IMR-90 (cell line): ENCODE results near the gene HDGFL2.

ENCODE experiments used
- BHLHE40 ChIP-seq: fragments of 150-350 bp; IDR thresholded peaks from 2 replicates; pipeline ENCODE4 v1.6.1; 2016; ENCODE audit warnings: mild to moderate bottlenecking, low read depth, low read length
- CEBPB ChIP-seq: IDR thresholded peaks from 2 replicates; pipeline ENCODE4 v1.6.1; 2012; ENCODE audit warnings: low read depth, low read length, improper control_type of control experiment
- CTCF ChIP-seq: conservative IDR thresholded peaks from 2 replicates; pipeline ENCODE4 v1.5.1; 2012; ENCODE audit warnings: mild to moderate bottlenecking, low read depth, low read length, improper control_type of control experiment
- ELK1 ChIP-seq: fragments of 150-350 bp; IDR thresholded peaks from 2 replicates; pipeline ENCODE4 v1.6.1; 2016; ENCODE audit warnings: low read depth, mild to moderate bottlenecking, low read length, moderate library complexity, borderline replicate concordance
- FOS ChIP-seq: fragments of 150-350 bp; IDR thresholded peaks from 2 replicates; pipeline ENCODE4 v1.6.1; 2016; ENCODE audit warnings: low read depth, low read length
- MAZ ChIP-seq: IDR thresholded peaks from 2 replicates; pipeline ENCODE4 v1.6.1; 2012; ENCODE audit warnings: low read depth, mild to moderate bottlenecking, low read length, improper control_type of control experiment, moderate library complexity, borderline replicate concordance
- MXI1 ChIP-seq: IDR thresholded peaks from 2 replicates; pipeline ENCODE4 v1.6.1; 2012; ENCODE audit warnings: low read depth, mild to moderate bottlenecking, low read length, moderate library complexity, borderline replicate concordance
- NFE2L2 ChIP-seq: fragments of 150-350 bp; IDR thresholded peaks from 2 replicates; pipeline ENCODE4 v1.6.1; 2016; ENCODE audit warnings: low read depth, mild to moderate bottlenecking, low read length
- POLR2A ChIP-seq: IDR thresholded peaks from 2 replicates; pipeline ENCODE4 v1.6.1; 2012; ENCODE audit warnings: mild to moderate bottlenecking, low read depth, low read length
- RAD21 ChIP-seq: IDR thresholded peaks from 2 replicates; pipeline ENCODE4 v1.6.1; 2012; ENCODE audit warnings: low read length, improper control_type of control experiment
- RCOR1 ChIP-seq: IDR thresholded peaks from 2 replicates; pipeline ENCODE4 v1.6.1; 2012; ENCODE audit warnings: mild to moderate bottlenecking, low read length, improper control_type of control experiment; ENCODE audit not compliant: insufficient replicate concordance
- SMC3 ChIP-seq: fragments of 150-350 bp; IDR thresholded peaks from 2 replicates; pipeline ENCODE4 v1.6.1; 2016; ENCODE audit warnings: low read depth, mild to moderate bottlenecking, antibody characterized with exemption, low read length, moderate library complexity
- USF2 ChIP-seq: fragments of 150-350 bp; IDR thresholded peaks from 2 replicates; pipeline ENCODE4 v1.6.1; 2017; ENCODE audit warnings: mild to moderate bottlenecking, antibody characterized with exemption, low read length, low read depth

GRCh38 chr19:4429256-4429655 is 42.8 kb upstream of the HDGFL2 start:
- no peak for TF ChIP-seq USF2
- no peak for TF ChIP-seq CTCF
- TF ChIP-seq POLR2A, result no peak
- TF ChIP-seq FOS, result no peak
- TF ChIP-seq RAD21, result no peak
- TF ChIP-seq BHLHE40, result no peak
- TF ChIP-seq CEBPB, result peak; percentile 16; the same call in 1 of the 2 replicates
- no peak for TF ChIP-seq MXI1
- TF ChIP-seq SMC3, result no peak
- no peak for TF ChIP-seq ELK1
- TF ChIP-seq MAZ, result no peak
- TF ChIP-seq RCOR1, result no peak
- no peak for TF ChIP-seq NFE2L2
